ENCODE results near the gene MARCO. TPM values are rescaled to one million over a fixed set of nuclear protein-coding genes. Genes with fewer than 3 reads are reported as not detected.
A peak's percentile ranks its signal among the peaks of the same experiment; 100 is the strongest.

MARCO gene
- polyA plus RNA-seq, 3 donors: 12.7 to 43.7 (median 37.7) TPM

- DNase-seq: peak; percentile 89 to 98 (median 94)
- H3K36me3 Mint-ChIP-seq: peaks cover 23 to 25% of the 10 kb centered on the region in 2 donors
- H4K20me1 ChIP-seq (ENCODE audit: insufficient read depth, low read length): no peaks in the 10 kb centered on the region
- no peaks in the 10 kb centered on the region for H3K36me3 ChIP-seq (replicated peaks in 1 of 2; ENCODE audit: control insufficient read depth in 1 of 2, insufficient read depth in 2 of 2, low read length in 2 of 2)
- H3K9ac ChIP-seq (ENCODE audit: insufficient read depth, low read length, poor library complexity, severe bottlenecking): peak overlapping the region; percentile 70
- H3K27ac Mint-ChIP-seq: peak overlapping the region; percentile 95 to 100 (median 99)
- H3K4me2 ChIP-seq (replicated peaks; ENCODE audit: extremely low read depth, low read length, poor library complexity, severe bottlenecking): peak overlapping the region; percentile 61
- H2AFZ ChIP-seq (ENCODE audit: insufficient read depth, low read depth, low read length, poor library complexity, severe bottlenecking): no peak overlapping the region
- no peaks in the 10 kb centered on the region for H3K27me3 ChIP-seq (ENCODE audit: control insufficient read depth in 2 of 2, insufficient read depth in 2 of 2, low read length in 2 of 2)
- peaks cover 63 to 79% of the 10 kb centered on the region in 2 donors for H3K4me1 ChIP-seq (ENCODE audit: control insufficient read depth in 1 of 2, insufficient read depth in 2 of 2, low read length in 2 of 2)
- WGBS (ENCODE audit: insufficient coverage): 80% methylated on average over 2 of the region's 8 CpGs
- no peaks in the 10 kb centered on the region for H3K79me2 ChIP-seq (ENCODE audit: insufficient read depth, low read length)
- peaks cover 1 to 3% (median 2%) of the 10 kb centered on the region in 3 donors for H3K27me3 Mint-ChIP-seq (ENCODE audit: low read depth in 3 of 3)
- peak overlapping the region in 1 of 3 experiments; percentile 42 for H3K4me3 ChIP-seq (replicated peaks in 1 of 3; ENCODE audit: low read depth in 2 of 3, low read length in 3 of 3)
- no peaks in the 10 kb centered on the region for H3K9me3 ChIP-seq (replicated peaks in 1 of 2; ENCODE audit: control insufficient read depth in 1 of 2, insufficient read depth in 1 of 2, low read length in 2 of 2)
- no peak for TF ChIP-seq CTCF (IDR thresholded peaks at IDR 0.05)
- H3K9me3 Mint-ChIP-seq: peaks cover 5 to 36% (median 19%) of the 10 kb centered on the region in 7 donors
- peak overlapping the region; percentile 47 to 64 for H3K4me3 Mint-ChIP-seq
- intact Hi-C loops (cut with micrococcal nuclease): loop anchor here in 1 of 2 donors (2.0 kb wide), 1 partner anchor 20 kb away; no protein-coding TSS in a partner anchor
- peak overlapping the region; percentile 99 for H3K27ac ChIP-seq (ENCODE audit: low read depth in 1 of 2, low read length in 2 of 2)
- H3K4me1 Mint-ChIP-seq: peaks cover 82% of the 10 kb centered on the region
Measured at GRCh38 chr2:118954297-118955060, 12.5 kb downstream of the MARCO start.

- Histone ChIP-seq H4K20me1 (ENCODE audit: insufficient read depth, low read length) (no peaks in the 10 kb centered on the region), H3K9ac (ENCODE audit: insufficient read depth, low read length, poor library complexity, severe bottlenecking) (no peak overlapping the region), H3K4me3 (replicated peaks in 1 of 3; ENCODE audit: low read depth in 2 of 3, low read length in 3 of 3) (no peak overlapping the region), H3K27me3 (ENCODE audit: control insufficient read depth in 2 of 2, insufficient read depth in 2 of 2, low read length in 2 of 2) (no peaks in the 10 kb centered on the region), H3K4me1 (ENCODE audit: control insufficient read depth in 1 of 2, insufficient read depth in 2 of 2, low read length in 2 of 2) (peaks cover 39 to 49% of the 10 kb centered on the region in 2 donors), H3K4me2 (replicated peaks; ENCODE audit: extremely low read depth, low read length, poor library complexity, severe bottlenecking) (no peak overlapping the region), H3K9me3 (replicated peaks in 1 of 2; ENCODE audit: control insufficient read depth in 1 of 2, insufficient read depth in 1 of 2, low read length in 2 of 2) (no peaks in the 10 kb centered on the region), H2AFZ (ENCODE audit: insufficient read depth, low read depth, low read length, poor library complexity, severe bottlenecking) (peak overlapping the region; percentile 41), H3K79me2 (ENCODE audit: insufficient read depth, low read length) (no peaks in the 10 kb centered on the region), H3K36me3 (replicated peaks in 1 of 2; ENCODE audit: control insufficient read depth in 1 of 2, insufficient read depth in 2 of 2, low read length in 2 of 2) (no peaks in the 10 kb centered on the region), H3K27ac (ENCODE audit: low read depth in 1 of 2, low read length in 2 of 2) (no peak overlapping the region)
- H3K4me1 Mint-ChIP-seq: peaks cover 62% of the 10 kb centered on the region
- H3K27ac Mint-ChIP-seq: peak overlapping the region in 1 of 7 donors; percentile 36
- intact Hi-C loops (cut with micrococcal nuclease): no loop called here
- H3K4me3 Mint-ChIP-seq: no peak overlapping the region
- TF ChIP-seq CTCF (IDR thresholded peaks at IDR 0.05): no peak
- 73% methylated on average over 3 of the region's 3 CpGs for WGBS (ENCODE audit: insufficient coverage)
- H3K9me3 Mint-ChIP-seq: peaks cover 0 to 7% (median 1%) of the 10 kb centered on the region in 7 donors
- H3K36me3 Mint-ChIP-seq: peaks cover 0 to 7% of the 10 kb centered on the region in 2 donors
- DNase-seq: no peak
- H3K27me3 Mint-ChIP-seq (ENCODE audit: low read depth in 3 of 3): peaks cover 2 to 9% (median 4%) of the 10 kb centered on the region in 3 donors
Measured at GRCh38 chr2:118965737-118966136, 23.7 kb downstream of the MARCO start.

Measured in CD14-positive monocyte (primary cell).